DOHH2 (cell line): ENCODE measurements around the gene NPIPB8.
"Not testable (repeated sequence)": the region's sequence is repeated elsewhere in the genome, so short reads cannot be mapped to it uniquely, and the experiment has no call there.

Source experiments
- CTCF ChIP-seq: fragments of 200-600 bp; sonication (generic); IDR thresholded peaks from one replicate; pipeline ENCODE4 v1.5.1; 2014; ENCODE audit warnings: antibody characterized with exemption, mild to moderate bottlenecking, low read depth, low read length; ENCODE audit not compliant: poor library complexity, severe bottlenecking
- EZH2phosphoT487 ChIP-seq: fragments of 200-600 bp; sonication (generic); IDR thresholded peaks from 2 replicates; pipeline ENCODE4 v1.6.1; 2017; ENCODE audit warnings: borderline replicate concordance, mild to moderate bottlenecking, antibody characterized with exemption, low read length, moderate library complexity, mixed read lengths

- TF ChIP-seq CTCF, result peak; percentile 29
- not testable (repeated sequence) for TF ChIP-seq EZH2phosphoT487
Observed at GRCh38 chr16:28615486-28616223, 22.2 kb upstream of the NPIPB8 start.
